Measurements from ENCODE around the gene RETN.

DNA sequence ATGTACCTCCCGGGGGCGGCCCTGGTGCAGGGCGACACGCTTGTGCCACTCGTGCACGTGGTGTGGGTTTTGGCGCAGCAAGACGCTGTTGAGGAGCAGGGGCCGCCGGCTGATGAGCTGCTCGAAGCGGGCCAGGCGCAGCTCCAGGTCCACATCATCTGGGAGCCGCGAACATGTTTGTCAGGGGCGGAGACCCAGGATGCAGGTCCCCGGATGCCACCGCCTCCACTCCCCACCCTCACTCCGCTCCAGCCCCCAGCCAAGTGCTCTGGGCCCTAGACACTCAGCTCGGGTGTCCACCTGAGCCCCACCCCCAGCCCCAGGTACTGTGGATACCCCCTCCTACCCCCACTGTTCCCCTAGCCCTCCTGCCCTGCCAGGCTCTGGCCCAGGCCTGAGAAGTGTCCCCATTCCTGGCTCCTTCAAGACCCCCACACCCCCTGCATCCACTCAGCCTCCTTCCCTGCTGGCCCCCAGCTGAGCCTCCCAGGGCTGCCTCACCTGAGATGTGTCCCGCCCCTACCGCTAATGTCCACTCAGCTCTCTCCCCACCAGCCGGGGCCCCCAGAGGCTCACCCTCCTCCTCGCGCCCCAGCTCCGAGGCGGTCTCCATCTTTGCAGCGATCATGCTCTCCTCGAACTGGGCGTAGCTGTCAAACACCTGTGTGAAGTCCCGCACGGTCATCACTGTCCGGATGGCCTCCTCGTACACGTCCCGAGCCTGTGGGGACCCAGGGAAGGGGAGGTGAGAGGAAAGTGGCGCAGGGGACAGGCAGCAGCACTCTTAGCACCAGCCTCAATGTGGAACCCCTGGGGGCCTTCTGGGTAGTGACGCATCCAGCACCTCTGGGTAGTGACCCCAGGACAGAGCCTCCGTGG is 44.9 kb upstream of the RETN start:
- TF ChIP-seq, protein P1, sequence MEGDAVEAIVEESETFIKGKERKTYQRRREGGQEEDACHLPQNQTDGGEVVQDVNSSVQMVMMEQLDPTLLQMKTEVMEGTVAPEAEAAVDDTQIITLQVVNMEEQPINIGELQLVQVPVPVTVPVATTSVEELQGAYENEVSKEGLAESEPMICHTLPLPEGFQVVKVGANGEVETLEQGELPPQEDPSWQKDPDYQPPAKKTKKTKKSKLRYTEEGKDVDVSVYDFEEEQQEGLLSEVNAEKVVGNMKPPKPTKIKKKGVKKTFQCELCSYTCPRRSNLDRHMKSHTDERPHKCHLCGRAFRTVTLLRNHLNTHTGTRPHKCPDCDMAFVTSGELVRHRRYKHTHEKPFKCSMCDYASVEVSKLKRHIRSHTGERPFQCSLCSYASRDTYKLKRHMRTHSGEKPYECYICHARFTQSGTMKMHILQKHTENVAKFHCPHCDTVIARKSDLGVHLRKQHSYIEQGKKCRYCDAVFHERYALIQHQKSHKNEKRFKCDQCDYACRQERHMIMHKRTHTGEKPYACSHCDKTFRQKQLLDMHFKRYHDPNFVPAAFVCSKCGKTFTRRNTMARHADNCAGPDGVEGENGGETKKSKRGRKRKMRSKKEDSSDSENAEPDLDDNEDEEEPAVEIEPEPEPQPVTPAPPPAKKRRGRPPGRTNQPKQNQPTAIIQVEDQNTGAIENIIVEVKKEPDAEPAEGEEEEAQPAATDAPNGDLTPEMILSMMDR (IDR thresholded peaks at IDR 0.05 in 8 of 11, conservative IDR thresholded peaks at IDR 0.05 in 3 of 11), result no peak
- TF ChIP-seq POLR2A (IDR thresholded peaks at IDR 0.05), result no peak

All from spleen (tissue), 7 donors.